Myocyte (in vitro differentiated cells): Measurements from ENCODE around the gene PWWP2B. TPM values are rescaled to one million over a fixed set of nuclear protein-coding genes. Genes with fewer than 3 reads are reported as not detected.
A peak's percentile ranks its signal among the peaks of the same experiment; 100 is the strongest.
"Not testable (repeated sequence)": the region's sequence is repeated elsewhere in the genome, so short reads cannot be mapped to it uniquely, and the experiment has no call there.

ENCODE experiments used
- DNase-seq: peaks from one replicate; pipeline ENCODE4 v3.0.0-alpha.2; 2012; ENCODE audit warnings: low read depth
- total RNA-seq: library from RNA; depleted of rRNA; stranded (reverse); fragments of >200 nt; gene quantifications from 2 replicates; pipeline ENCODE4 v1.2.3, GENCODE V29; 2014

The PWWP2B gene
- total RNA-seq, 1 donor from 2014 or later: 11.1 TPM

- DNase-seq: not testable (repeated sequence)
Measured at GRCh38 chr10:132380986-132381385, 16.0 kb upstream of the PWWP2B start.

- DNase-seq: no peak
Measured at GRCh38 chr10:132381741-132382140, 15.3 kb upstream of the PWWP2B start.

- DNase-seq: no peak
Measured at GRCh38 chr10:132382231-132382922, 14.6 kb upstream of the PWWP2B start.

DNA sequence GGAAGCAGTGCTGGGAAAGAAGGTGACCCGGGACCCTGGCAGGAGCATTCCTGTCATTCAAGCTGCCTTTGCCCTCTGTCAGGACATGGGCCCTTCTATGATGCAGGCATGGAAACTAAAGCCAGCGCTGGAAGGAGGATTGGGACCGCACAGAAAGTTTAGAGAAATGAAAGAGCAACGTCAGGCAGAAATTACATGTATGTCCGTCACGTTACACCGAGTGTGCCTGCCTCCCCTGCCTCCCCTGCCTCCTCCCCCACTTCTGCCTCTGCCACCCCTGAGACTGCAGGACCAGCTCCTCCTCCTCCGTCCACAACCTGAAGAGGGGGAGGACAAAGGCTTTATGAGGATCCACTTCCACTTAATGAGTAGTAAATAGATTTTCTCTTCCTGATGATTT lies 13.9 kb upstream of the PWWP2B start:
- no peak for DNase-seq

DNA sequence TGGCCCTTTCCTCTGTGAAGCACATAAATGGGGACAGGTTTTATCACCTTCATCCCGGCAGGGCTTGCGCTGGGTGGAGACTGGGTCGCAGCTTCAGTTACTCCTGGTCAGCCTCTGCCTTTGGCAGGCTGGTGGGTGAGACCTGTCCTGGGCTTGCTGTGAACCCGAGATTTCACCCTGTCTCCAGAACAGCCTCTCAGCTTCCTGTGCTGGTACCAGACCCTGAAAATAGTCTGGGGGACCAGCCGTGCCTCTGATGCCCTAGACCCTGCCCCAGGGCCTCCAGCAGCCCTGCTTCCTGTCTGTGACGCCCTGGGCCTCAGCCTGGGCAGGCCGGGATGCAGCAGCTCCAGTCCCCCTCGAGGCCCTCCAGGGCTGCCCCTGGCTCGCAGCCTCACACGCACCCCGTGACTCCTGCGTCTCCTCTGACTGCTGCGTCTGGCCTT lies 13.2 kb upstream of the PWWP2B start:
- DNase-seq: no peak

- no peak for DNase-seq
Measured at GRCh38 chr10:132384618-132385388, 12.2 kb upstream of the PWWP2B start.

GRCh38 chr10:132385389-132385667 lies 11.7 kb upstream of the PWWP2B start:
- DNase-seq: no peak

- DNase-seq: no peak
Measured at GRCh38 chr10:132385721-132386418, 11.1 kb upstream of the PWWP2B start.

DNA sequence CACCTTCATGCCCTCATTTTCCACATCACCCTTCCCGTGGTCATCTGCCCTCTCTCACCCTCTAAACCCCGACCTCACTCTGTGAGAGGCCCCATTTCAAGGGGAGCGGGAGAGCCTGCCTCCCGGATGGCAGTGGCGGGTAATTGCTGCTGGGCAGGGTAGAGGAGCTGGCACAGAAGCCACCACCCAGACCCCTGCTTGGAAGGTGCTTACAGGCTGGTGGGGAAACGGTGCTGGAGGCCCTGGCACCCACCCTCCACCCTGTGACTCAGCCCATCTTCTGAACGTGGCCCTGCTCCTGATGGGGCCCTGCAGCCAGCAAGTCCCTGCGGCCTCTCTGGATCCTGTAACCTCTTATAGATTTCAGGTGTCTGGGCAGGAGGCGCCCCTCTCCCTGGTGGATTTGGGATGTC lies 10.6 kb upstream of the PWWP2B start:
- no peak for DNase-seq

GRCh38 chr10:132386896-132387295 lies 10.1 kb upstream of the PWWP2B start:
- not testable (repeated sequence) for DNase-seq

- no peak for DNase-seq
Measured at GRCh38 chr10:132387764-132388210, 9.2 kb upstream of the PWWP2B start.

DNA sequence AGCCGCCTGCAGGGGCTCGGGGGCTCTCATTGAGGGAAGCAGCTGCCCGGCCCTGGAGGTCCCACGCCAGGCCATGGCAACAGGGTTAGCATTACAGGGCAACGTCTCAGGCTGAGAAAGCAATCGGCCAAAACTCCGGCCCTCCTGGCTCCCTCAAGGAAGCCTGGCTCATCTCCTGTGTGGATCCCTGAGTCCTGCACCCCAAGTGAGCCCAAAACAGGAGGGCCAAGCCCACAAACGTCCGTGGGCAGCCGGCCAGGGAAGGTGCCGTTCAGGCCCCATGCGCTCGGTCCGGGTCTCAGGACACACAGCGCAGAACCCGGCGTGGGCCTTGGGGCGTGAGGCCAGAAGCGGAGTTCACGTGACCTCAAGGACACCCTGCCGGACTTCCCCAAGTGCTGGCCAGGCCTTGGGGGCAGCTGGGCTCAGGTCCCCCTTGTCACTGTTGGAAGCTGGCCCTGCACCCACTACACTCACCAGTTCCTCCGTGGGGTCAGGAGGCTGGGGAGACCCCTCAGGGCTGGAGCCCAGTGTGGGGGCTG lies 8.0 kb upstream of the PWWP2B start:
- DNase-seq: no peak

- DNase-seq: no peak
Measured at GRCh38 chr10:132389433-132390169, 7.4 kb upstream of the PWWP2B start.

GRCh38 chr10:132390170-132390920 lies 6.7 kb upstream of the PWWP2B start:
- DNase-seq: no peak

GRCh38 chr10:132390921-132391675 lies 5.9 kb upstream of the PWWP2B start:
- DNase-seq: no peak

- DNase-seq: no peak
Measured at GRCh38 chr10:132391676-132392020, 5.4 kb upstream of the PWWP2B start.

DNA sequence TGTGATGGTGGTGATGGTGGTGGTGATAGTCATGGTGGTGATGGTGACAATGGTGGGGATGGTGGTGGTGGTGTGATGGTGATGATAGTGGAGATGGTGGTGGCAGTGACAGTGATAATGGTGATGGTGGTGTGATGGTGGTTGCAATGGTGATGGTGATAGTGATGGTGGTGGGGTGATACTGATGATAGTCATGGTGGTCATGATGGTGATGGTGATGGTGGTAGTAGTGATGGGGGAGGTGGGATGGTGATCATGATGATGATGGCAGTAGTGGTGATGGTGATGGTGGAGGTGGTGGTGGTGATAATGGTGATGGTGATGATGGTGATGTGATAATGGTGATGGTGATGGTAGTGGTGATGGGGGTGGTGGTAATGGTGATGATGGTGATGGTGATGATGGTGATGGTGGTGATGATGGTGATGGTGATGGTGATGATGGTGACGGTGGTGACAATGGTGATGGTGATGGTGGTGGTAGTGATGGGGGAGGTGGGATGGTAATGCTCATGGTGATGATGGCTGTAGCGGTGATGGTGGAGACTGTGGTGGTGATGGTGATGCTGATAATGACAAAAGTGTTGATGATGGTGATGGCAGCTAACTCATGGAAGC lies 4.7 kb upstream of the PWWP2B start:
- no peak for DNase-seq

GRCh38 chr10:132392811-132393694 lies 3.9 kb upstream of the PWWP2B start:
- peak; percentile 94 for DNase-seq
